GM06990 (cell line): ENCODE data around the gene PIWIL1.

Experiments used
- DNase-seq: peaks from one replicate; pipeline ENCODE4 v3.0.0-alpha.2; 2011; ENCODE audit not compliant: insufficient read length; ENCODE audit errors: extremely low read depth
- H3K27me3 ChIP-seq: replicated peaks from 2 replicates; pipeline ENCODE4 v1.6.0; 2011; ENCODE audit warnings: low read length; ENCODE audit not compliant: control insufficient read depth, insufficient read depth
- H3K36me3 ChIP-seq: 2 replicates; pipeline ENCODE4 v1.5.1; 2011; ENCODE audit warnings: low read length; ENCODE audit not compliant: control insufficient read depth, insufficient read depth
- H3K4me3 ChIP-seq: replicated peaks from 2 replicates; pipeline ENCODE4 v1.5.1; 2011; ENCODE audit warnings: low read depth, mild to moderate bottlenecking, control low read depth, low read length
- CTCF ChIP-seq: IDR thresholded peaks from 2 replicates; pipeline ENCODE4 v1.5.1; 2011; ENCODE audit warnings: low read length, control low read depth, mild to moderate bottlenecking, inconsistent platforms; ENCODE audit not compliant: insufficient read depth, poor library complexity, severe bottlenecking

The PIWIL1 gene

GRCh38 chr12:130344529-130344928 lies 6.8 kb downstream of the PIWIL1 start:
- H3K4me3 ChIP-seq = no peak overlapping the region
- no peaks in the 10 kb centered on the region for H3K36me3 ChIP-seq
- TF ChIP-seq CTCF = no peak
- no peaks in the 10 kb centered on the region for H3K27me3 ChIP-seq
- DNase-seq = no peak

GRCh38 chr12:130345292-130345691 lies 7.6 kb downstream of the PIWIL1 start:
- Histone ChIP-seq H3K4me3 (no peak overlapping the region), H3K27me3 (no peaks in the 10 kb centered on the region), H3K36me3 (no peaks in the 10 kb centered on the region)
- DNase-seq = no peak
- no peak for TF ChIP-seq CTCF

GRCh38 chr12:130347588-130347987 lies 9.9 kb downstream of the PIWIL1 start:
- no peak for DNase-seq
- Histone ChIP-seq H3K36me3 (no peaks in the 10 kb centered on the region), H3K4me3 (no peak overlapping the region), H3K27me3 (no peaks in the 10 kb centered on the region)
- TF ChIP-seq CTCF = no peak

- no peaks in the 10 kb centered on the region for H3K36me3 ChIP-seq
- H3K4me3 ChIP-seq = no peak overlapping the region
- no peak for TF ChIP-seq CTCF
- no peaks in the 10 kb centered on the region for H3K27me3 ChIP-seq
- no peak for DNase-seq
These were observed 13.0 kb downstream of the PIWIL1 start for GRCh38 chr12:130350715-130351114.

- DNase-seq = no peak
- no peak overlapping the region for H3K4me3 ChIP-seq
- no peak for TF ChIP-seq CTCF
- H3K36me3 ChIP-seq = no peaks in the 10 kb centered on the region
- no peaks in the 10 kb centered on the region for H3K27me3 ChIP-seq
These were observed 13.6 kb downstream of the PIWIL1 start for GRCh38 chr12:130351326-130351725.

- H3K36me3 ChIP-seq = no peaks in the 10 kb centered on the region
- H3K4me3 ChIP-seq = no peak overlapping the region
- no peak for DNase-seq
- TF ChIP-seq CTCF = no peak
- H3K27me3 ChIP-seq = no peaks in the 10 kb centered on the region
These were observed 15.4 kb downstream of the PIWIL1 start for GRCh38 chr12:130353081-130353480.
